Common myeloid progenitor, CD34-positive (primary cell): ENCODE measurements around the gene ASXL1.
"Not testable (repeated sequence)": the region's sequence is repeated elsewhere in the genome, so short reads cannot be mapped to it uniquely, and the experiment has no call there.

Source experiments
- CTCF ChIA-PET: fragments of 350-600 bp; sonication (Branson Sonifier 250); formaldehyde crosslinking; loops from one replicate; lab custom pipeline; 2021; ENCODE audit warnings: antibody characterized with exemption; lab: Charles Lee
- POLR2A ChIA-PET: fragments of 350-600 bp; sonication (Branson Sonifier 250); formaldehyde crosslinking; loops from one replicate; lab custom pipeline; 2021; ENCODE audit warnings: antibody characterized with exemption; lab: Charles Lee
- DNase-seq, 3 donors: peaks; one replicate each; pipeline versions ENCODE4 v3.0.0 to v3.0.0-alpha.2; 2013
- H3K27ac ChIP-seq, 2 experiments: 1 replicate in 1 of 2; 2 replicates in 1 of 2; pipeline ENCODE4 v1.7.0; 2013; ENCODE audit warnings: inconsistent platforms in 2 of 2, low read length in 2 of 2, mild to moderate bottlenecking in 2 of 2, low read depth in 1 of 2, moderate library complexity in 1 of 2; ENCODE audit not compliant: severe bottlenecking in 2 of 2, insufficient read depth in 1 of 2, poor library complexity in 1 of 2
- H3K27me3 ChIP-seq, 5 experiments: replicated peaks in 2 of 5; 1 replicate in 3 of 5; 2 replicates in 2 of 5; pipeline versions ENCODE4 v1.6.1 to v1.7.0; 2013; ENCODE audit warnings: low read length in 4 of 5, mild to moderate bottlenecking in 2 of 5, moderate library complexity in 2 of 5, inconsistent platforms in 1 of 5; ENCODE audit not compliant: insufficient read depth in 5 of 5, control insufficient read depth in 4 of 5
- H3K36me3 ChIP-seq, 4 experiments: 1 replicate in 2 of 4; 2 replicates in 2 of 4; pipeline versions ENCODE4 v1.6.1 to v1.7.0; 2013; ENCODE audit warnings: low read length in 3 of 4, control low read depth in 1 of 4, mild to moderate bottlenecking in 1 of 4; ENCODE audit not compliant: control insufficient read depth in 4 of 4, insufficient read depth in 4 of 4
- H3K4me1 ChIP-seq, 4 experiments: 1 replicate in 3 of 4; 2 replicates in 1 of 4; pipeline versions ENCODE4 v1.6.1 to v1.7.1; 2013; ENCODE audit warnings: low read length in 3 of 4, mild to moderate bottlenecking in 3 of 4, control low read depth in 1 of 4, inconsistent platforms in 1 of 4, moderate library complexity in 1 of 4; ENCODE audit not compliant: control insufficient read depth in 4 of 4, insufficient read depth in 4 of 4; ENCODE audit errors: control extremely low read depth in 1 of 4
- H3K4me3 ChIP-seq, 7 experiments: 1 replicate in 4 of 7; 2 replicates in 3 of 7; pipeline versions ENCODE4 v1.5.1 to v1.7.0; 2013; ENCODE audit warnings: mild to moderate bottlenecking in 7 of 7, low read length in 6 of 7, moderate library complexity in 6 of 7, inconsistent platforms in 2 of 7, low read depth in 2 of 7, control low read depth in 1 of 7; ENCODE audit not compliant: insufficient read depth in 4 of 7, control insufficient read depth in 1 of 7; ENCODE audit errors: extremely low read depth in 1 of 7
- H3K9me3 ChIP-seq, 5 experiments: 1 replicate in 4 of 5; 2 replicates in 1 of 5; pipeline versions ENCODE4 v1.6.1 to v1.7.1; 2013; ENCODE audit warnings: low read length in 4 of 5, mild to moderate bottlenecking in 2 of 5, inconsistent platforms in 1 of 5, low read depth in 1 of 5, moderate library complexity in 1 of 5; ENCODE audit not compliant: control insufficient read depth in 4 of 5, insufficient read depth in 2 of 5; ENCODE audit errors: control extremely low read depth in 1 of 5
- WGBS: methylation state at CpG from one replicate; pipeline ENCODE4 v1.1.5; 2013; ENCODE audit not compliant: insufficient coverage; 5-methylcytosine and 5-hydroxymethylcytosine counted together

The ASXL1 gene

GRCh38 chr20:32382102-32382950 lies 24.2 kb downstream of the ASXL1 start:
- 100% methylated on average over 10 of the region's 11 CpGs for WGBS
- H3K9me3 ChIP-seq, result no peaks in the 10 kb centered on the region
- POLR2A ChIA-PET, result interaction anchor here (0.6 kb wide), 1 partner anchor 167 kb away, joined by 4 read pairs; no protein-coding TSS in a partner anchor
- no peak for DNase-seq
- peaks cover 8 to 19% (median 9%) of the 10 kb centered on the region in 4 experiments for H3K36me3 ChIP-seq
- H3K27ac ChIP-seq, result no peak overlapping the region
- H3K27me3 ChIP-seq, result no peaks in the 10 kb centered on the region
- H3K4me3 ChIP-seq, result no peak overlapping the region
- CTCF ChIA-PET, result no interaction called here
- H3K4me1 ChIP-seq, result peaks cover 4 to 8% (median 6%) of the 10 kb centered on the region in 4 experiments

GRCh38 chr20:32383441-32383840 lies 25.3 kb downstream of the ASXL1 start:
- POLR2A ChIA-PET, H3K27ac ChIP-seq, CTCF ChIA-PET, DNase-seq, H3K27me3 ChIP-seq, H3K9me3 ChIP-seq, H3K4me3 ChIP-seq: not testable (repeated sequence)
- WGBS, result 100% methylated on average over 3 of the region's 9 CpGs
- peaks cover 6 to 12% (median 9%) of the 10 kb centered on the region in 4 experiments for H3K4me1 ChIP-seq
- H3K36me3 ChIP-seq, result peaks cover 8 to 15% (median 8%) of the 10 kb centered on the region in 4 experiments

- WGBS, result no CpG with 5 or more reads among the region's 3 CpGs
- Histone ChIP-seq H3K9me3 (no peaks in the 10 kb centered on the region), H3K4me3 (no peak overlapping the region), H3K36me3 (peaks cover 5 to 11% (median 9%) of the 10 kb centered on the region in 4 experiments), H3K27ac (no peak overlapping the region), H3K27me3 (no peaks in the 10 kb centered on the region), H3K4me1 (peaks cover 6 to 14% (median 9%) of the 10 kb centered on the region in 4 experiments)
- ChIA-PET CTCF (interaction anchor here (0.9 to 2.1 kb wide), 2 partner anchors 12 to 14 kb away, joined by 3 to 7 read pairs; no protein-coding TSS in a partner anchor), POLR2A (no interaction called here)
- no peak for DNase-seq
Measured at GRCh38 chr20:32385541-32385940, 27.4 kb downstream of the ASXL1 start.

GRCh38 chr20:32386091-32386490 lies 28.0 kb downstream of the ASXL1 start:
- peaks cover 6 to 20% (median 9%) of the 10 kb centered on the region in 4 experiments for H3K4me1 ChIP-seq
- peaks cover 0 to 13% (median 7%) of the 10 kb centered on the region in 4 experiments for H3K36me3 ChIP-seq
- DNase-seq, result no peak
- H3K27ac ChIP-seq, result no peak overlapping the region
- H3K4me3 ChIP-seq, result no peak overlapping the region
- H3K9me3 ChIP-seq, result no peaks in the 10 kb centered on the region
- no peaks in the 10 kb centered on the region for H3K27me3 ChIP-seq
- POLR2A ChIA-PET, result no interaction called here
- CTCF ChIA-PET, result interaction anchor here (2.1 kb wide), 1 partner anchor 12 kb away, joined by 7 read pairs; no protein-coding TSS in a partner anchor
- WGBS, result 100% methylated on average over 1 of the region's 1 CpG

GRCh38 chr20:32387252-32387651 lies 29.1 kb downstream of the ASXL1 start:
- Histone ChIP-seq H3K9me3 (no peaks in the 10 kb centered on the region), H3K27ac (no peak overlapping the region), H3K4me3 (peak overlapping the region in 1 of 7 experiments; percentile 9), H3K36me3 (peaks cover 3 to 17% (median 8%) of the 10 kb centered on the region in 4 experiments), H3K4me1 (peaks cover 6 to 26% (median 11%) of the 10 kb centered on the region in 4 experiments), H3K27me3 (no peaks in the 10 kb centered on the region)
- DNase-seq, result peak; percentile 54 to 92 (median 88)
- WGBS, result no CpG with 5 or more reads among the region's 2 CpGs
- ChIA-PET POLR2A (no interaction called here), CTCF (no interaction called here)

- Histone ChIP-seq H3K4me1 (peaks cover 6 to 26% (median 11%) of the 10 kb centered on the region in 4 experiments), H3K36me3 (peaks cover 6 to 26% (median 10%) of the 10 kb centered on the region in 4 experiments), H3K27me3 (no peaks in the 10 kb centered on the region), H3K27ac (peak overlapping the region in 1 of 2 experiments; percentile 11), H3K4me3 (no peak overlapping the region), H3K9me3 (peaks cover 0 to 14% (median 6%) of the 10 kb centered on the region in 5 experiments)
- peak; percentile 25 to 75 (median 66) for DNase-seq
- ChIA-PET POLR2A (interaction anchor here (0.7 kb wide), 1 partner anchor 37 kb away, joined by 3 read pairs; no protein-coding TSS in a partner anchor), CTCF (interaction anchor here (1.0 to 1.8 kb wide), 3 partner anchors 10 to 17 kb away, joined by 3 to 9 read pairs (median 4); no protein-coding TSS in a partner anchor)
- no CpG with 5 or more reads among the region's 2 CpGs for WGBS
Measured at GRCh38 chr20:32391003-32391402, 32.9 kb downstream of the ASXL1 start.
